GM21723 (cell line): ENCODE results near the gene GRAMD4.
"Not testable (repeated sequence)": the region's sequence is repeated elsewhere in the genome, so short reads cannot be mapped to it uniquely, and the experiment has no call there.

Experiments used
- ATAC-seq: cut with Tn5 transposase; IDR thresholded peaks from one replicate; pipeline ENCODE4 v1.9.1; 2021; ENCODE audit warnings: mild to moderate bottlenecking, moderate library complexity; ENCODE audit not compliant: unreplicated experiment

The GRAMD4 gene

GRCh38 chr22:46634973-46635685 is 14.9 kb downstream of the GRAMD4 start:
- ATAC-seq, result not testable (repeated sequence)

DNA sequence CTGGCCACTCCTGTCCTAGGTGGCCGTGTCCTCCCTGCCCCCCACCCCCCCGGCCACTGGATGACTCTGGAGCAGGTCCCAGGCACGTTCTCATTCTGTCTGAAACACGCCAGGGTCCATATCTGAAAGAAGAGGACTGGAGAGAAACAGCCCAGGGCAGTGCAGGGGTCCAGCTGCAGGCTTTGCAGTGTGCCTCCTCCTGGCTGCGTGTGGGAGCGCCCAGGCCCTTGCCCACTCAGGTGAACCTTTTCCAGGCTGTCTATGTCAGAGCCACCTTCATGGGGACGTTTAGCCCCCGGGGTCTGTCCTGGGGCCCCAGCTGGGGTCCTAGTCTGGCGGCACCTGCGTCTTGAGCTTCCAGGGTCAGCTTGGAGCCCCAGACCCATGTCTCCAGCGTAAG is 15.6 kb downstream of the GRAMD4 start:
- ATAC-seq, result no peak

- ATAC-seq, result no peak
Measured at GRCh38 chr22:46636221-46637002, 16.2 kb downstream of the GRAMD4 start.

DNA sequence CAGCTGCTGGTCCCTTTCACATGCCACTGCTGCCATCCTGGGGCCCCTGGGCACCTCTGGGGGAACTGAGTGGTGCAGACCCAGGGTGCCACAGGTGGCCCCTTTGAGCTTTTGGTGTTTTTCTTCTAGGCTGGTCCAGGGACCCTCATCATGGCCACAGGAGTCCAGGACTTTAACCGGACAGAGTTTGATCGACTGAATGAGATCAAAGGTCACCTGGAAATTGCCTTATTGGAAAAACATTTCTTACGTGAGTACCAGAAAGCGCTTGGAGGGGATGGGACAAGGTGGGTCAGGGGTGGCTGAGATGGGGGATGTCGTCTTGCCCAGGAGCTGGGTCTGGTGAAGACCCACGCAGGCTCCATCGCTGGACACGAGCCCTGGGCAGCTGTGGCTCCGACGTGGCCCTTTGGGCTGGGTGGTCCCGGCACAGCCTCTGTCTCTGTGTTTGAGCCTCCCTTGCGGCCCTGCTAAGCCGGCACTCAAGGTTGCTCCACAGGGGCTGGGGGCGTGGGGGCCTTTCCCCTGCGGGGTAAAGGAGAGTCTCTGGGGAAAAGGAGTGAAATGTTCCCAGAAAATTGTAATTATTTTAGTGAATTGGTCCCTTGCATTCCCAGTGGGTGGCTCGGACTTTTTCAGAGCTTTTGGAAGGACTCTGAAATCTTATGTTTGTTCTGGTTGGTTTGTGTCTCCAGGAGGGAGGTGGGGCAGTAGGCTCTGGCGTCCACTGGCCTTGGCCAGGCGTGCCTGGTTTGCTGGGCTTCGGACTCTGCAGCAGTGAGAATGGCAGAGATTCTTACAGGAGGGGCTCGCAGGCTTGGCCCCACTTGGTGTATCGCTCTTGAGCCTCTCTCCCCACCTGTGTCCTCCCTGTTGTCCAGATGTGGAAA is 17.8 kb downstream of the GRAMD4 start:
- ATAC-seq, result no peak

DNA sequence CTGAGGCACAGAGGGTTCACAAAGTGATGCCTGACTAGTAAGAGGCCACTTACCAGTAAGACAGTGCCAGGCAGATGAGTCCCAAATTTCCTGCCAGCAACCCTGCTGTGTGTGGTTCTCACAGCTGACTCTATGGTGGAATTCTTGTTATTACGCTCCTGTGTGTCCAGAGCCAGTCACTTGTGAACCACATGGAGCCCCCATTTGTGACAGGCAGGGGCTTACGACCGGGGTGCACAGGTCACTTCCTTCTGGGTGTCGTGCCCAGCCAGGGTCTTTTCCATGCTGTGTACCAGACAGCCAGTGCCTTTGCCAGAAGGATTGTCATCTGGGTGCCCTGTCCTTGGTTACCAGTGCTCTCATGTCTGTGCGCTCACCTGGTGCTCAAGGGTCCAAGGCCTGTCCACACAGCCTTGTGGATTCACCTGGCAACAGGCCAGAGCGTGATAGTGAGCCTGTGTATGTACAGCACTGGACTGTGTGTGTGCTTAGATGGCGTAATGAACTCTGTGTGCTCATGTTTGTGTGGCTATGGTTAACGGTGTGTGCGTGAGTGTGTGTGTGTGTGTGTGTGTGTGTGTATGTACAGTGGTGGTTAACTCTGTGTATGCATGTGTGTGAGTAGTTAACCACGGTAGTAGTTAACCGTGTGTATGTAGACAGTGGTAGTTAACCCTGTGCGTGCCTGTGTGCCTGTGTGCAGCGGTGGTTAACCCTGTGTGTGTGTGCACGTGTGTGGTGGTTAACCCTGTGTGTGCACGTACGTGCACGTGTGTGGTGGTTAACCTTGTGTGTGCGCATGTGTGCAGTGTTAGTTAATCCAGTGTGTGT is 18.6 kb downstream of the GRAMD4 start:
- no peak for ATAC-seq

GRCh38 chr22:46639843-46640242 is 19.7 kb downstream of the GRAMD4 start:
- no peak for ATAC-seq

DNA sequence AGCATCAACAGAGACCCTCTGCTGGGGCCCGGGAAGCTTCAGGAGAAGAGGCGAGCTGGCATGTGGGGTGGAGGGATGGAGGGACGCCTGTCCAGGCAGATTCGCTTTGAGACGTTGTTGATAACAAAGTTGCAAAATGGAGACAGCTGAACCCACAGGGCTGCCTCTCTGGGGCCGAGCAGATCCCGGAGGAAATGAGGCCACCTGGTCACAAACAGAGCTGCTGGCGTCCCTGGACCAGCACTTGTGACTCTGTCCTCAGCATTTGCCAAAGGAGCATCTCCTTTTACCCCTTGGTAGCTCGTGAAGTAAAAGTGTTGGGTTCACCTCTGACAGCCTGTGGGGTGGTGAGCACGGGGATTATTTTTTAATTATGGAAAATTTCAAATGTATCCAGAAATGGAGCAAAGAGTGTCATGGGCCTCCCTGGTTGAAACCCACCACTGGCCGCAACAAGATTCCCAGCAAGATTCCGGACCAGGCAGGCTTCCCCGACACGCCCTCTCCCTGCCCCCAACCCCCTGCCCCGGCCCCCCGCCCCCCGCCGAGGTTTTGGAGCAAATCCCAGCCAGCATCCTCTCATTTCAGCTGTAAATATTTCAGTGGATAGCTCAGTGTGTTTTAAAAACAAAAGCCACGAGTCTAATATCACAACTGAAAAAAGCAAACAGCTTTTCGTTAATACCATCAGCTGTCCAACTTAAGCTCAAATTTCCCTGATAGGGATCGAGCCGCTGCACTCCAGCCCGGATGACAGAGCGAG is 20.3 kb downstream of the GRAMD4 start:
- ATAC-seq, result no peak

- ATAC-seq, result no peak
Measured at GRCh38 chr22:46641811-46642266, 21.7 kb downstream of the GRAMD4 start.

GRCh38 chr22:46642840-46643480 is 22.8 kb downstream of the GRAMD4 start:
- ATAC-seq, result not testable (repeated sequence)

DNA sequence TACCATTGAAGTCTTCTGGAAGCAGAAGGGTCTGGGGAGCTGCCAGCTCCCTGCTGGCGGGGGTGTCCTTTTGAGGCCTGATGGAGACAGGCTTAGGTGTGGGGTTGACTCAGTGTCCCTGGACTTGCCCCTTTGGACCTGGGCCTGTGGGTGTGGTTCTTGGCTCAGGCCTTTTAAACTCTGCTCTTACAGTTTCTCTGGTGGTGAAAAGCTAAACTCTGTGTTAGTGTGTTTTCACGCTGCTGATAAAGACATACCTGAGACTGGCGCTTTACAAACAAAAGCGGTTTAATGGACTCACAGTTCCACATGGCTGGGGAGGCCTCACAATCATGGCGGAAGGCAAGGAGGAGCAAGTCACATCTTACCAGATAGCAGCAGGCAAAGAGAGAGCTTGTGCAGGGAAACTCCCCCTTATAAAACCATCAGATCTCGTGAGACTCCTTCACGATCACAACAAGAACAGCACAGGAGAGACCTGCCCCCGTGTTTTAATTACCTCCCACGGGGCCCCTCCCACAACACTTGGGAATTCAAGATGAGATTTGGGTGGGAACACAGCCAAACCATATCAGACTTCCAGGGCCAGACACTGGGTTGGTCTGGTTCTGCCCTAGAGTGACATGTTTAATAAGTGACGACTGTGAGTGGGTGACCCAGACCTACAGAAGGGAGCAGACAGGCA is 26.5 kb downstream of the GRAMD4 start:
- ATAC-seq, result no peak

GRCh38 chr22:46648225-46648820 is 28.1 kb downstream of the GRAMD4 start:
- ATAC-seq, result not testable (repeated sequence)

GRCh38 chr22:46649141-46650077 is 29.2 kb downstream of the GRAMD4 start:
- no peak for ATAC-seq

DNA sequence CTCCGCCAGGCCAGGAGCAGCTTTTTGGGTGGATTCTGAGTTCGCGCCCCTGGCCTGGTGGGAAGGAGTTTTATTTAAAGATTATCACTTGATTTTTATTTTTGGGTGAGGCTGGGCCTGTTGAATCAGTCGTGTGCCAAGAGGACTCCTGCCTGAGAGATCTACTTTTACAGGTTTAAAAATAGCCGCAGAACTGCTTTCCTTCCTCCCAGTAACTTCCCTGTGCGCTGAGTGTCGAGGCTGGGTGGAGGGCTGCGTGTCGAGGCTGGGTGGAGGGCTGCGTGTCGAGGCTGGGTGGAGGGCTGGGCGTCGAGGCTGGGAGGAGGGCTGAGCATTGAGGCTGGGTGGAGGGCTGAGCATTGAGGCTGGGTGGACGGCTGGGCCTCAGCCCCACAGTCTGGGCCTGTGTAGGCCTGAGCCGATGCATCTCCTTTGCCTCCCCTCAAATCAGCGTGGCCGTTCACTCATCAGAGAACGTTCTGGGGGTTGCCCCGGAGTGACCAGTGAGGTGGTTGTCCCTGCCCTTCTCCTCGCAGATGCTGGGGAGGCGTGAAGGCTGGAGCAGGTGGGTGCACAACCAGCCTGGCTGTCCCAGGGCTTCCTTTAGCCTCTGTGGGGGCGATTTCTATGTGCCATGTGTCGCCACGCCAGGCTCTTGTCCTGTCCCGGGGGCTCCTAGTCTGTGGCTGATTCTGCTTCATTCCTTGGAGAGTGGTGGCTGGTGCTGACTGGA is 30.1 kb downstream of the GRAMD4 start:
- ATAC-seq, result no peak

DNA sequence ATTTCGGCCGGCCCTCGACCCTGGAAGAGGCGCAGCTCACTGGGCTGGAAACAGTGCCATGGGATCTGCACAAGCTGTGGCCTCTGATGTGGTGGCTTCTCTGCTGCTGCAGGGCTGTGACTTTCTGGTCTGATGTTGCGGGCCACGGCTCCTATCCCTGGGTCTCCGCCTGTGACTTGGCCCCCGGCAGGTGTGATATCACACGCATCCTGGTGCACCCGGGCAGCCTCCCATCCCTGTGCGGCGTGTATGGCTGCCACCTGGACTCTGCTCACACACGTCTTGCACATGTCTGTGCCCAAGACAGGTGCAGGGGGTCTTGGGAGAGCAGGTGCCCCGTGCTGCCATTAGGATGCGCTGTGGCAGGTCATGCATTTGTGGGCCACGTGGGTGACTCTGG is 31.1 kb downstream of the GRAMD4 start:
- ATAC-seq, result no peak

DNA sequence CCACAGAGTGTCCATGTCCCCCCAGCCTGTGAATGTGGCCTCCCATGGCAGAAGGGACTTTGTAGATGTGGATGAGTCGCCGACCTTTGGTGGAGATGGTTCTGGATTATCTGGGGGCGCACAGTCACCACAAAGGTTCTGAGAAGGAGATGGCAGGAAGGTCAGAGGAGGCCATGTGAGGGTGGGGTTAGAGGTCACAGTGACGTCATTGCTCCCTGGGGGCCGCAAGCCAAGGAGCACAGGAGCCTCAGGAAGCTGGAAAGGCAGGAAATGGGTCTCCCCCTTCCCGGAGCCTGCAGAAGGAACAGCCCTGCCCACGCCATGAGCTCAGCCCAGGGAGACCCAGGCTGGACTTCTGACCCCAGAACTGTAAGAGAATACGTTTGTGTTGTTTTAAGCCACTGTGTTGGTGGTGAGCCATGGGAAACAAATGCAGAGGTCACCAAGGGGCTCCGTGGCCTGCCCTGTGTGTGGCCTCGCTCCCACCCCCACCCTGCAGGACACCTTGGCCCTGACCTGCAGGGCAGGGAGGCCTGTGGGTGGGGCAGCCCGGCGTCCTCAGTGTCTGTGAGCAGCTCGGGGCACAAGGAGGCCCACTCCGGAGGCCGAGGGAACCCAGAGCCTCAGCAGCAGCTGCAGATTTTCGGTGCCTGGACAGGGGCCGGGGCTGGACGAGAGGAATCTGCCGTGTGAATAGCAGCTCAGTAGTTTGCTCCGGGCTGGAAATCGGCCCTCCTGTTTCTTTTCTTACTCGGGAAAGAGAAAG is 32.1 kb downstream of the GRAMD4 start:
- ATAC-seq, result no peak
